HL-60 (cell line): ENCODE measurements around the gene GKN1.

ENCODE experiments used
- DNase-seq, 2 experiments: peaks; one replicate each; pipeline ENCODE4 v3.0.0-alpha.2; 2010 to 2020; ENCODE audit warnings: low read depth in 1 of 2, low spot score in 1 of 2
- H3K27ac ChIP-seq: fragments of 250-450 bp; sonication (Bioruptor Pico); replicated peaks from 2 replicates; pipeline ENCODE4 v1.5.1; 2020; ENCODE audit warnings: mild to moderate bottlenecking, moderate library complexity
- H3K27me3 ChIP-seq: fragments of 250-450 bp; sonication (Bioruptor Pico); 2 replicates; pipeline ENCODE4 v1.5.1; 2021; ENCODE audit warnings: mild to moderate bottlenecking, moderate library complexity; ENCODE audit not compliant: insufficient read depth, poor library complexity, severe bottlenecking
- H3K4me3 ChIP-seq: replicated peaks from 2 replicates; pipeline ENCODE4 v1.5.1; 2011; ENCODE audit warnings: mild to moderate bottlenecking, control low read depth, low read length; ENCODE audit not compliant: insufficient read depth
- CTCF ChIP-seq: IDR thresholded peaks from one replicate; pipeline ENCODE4 v1.5.1; 2011; ENCODE audit warnings: low read length, control low read depth, inconsistent platforms; ENCODE audit not compliant: insufficient read depth
- GABPA ChIP-seq: IDR thresholded peaks from 2 replicates; pipeline ENCODE4 v1.6.1; 2012; ENCODE audit warnings: low read depth
- POLR2AphosphoS5 ChIP-seq: IDR thresholded peaks from 2 replicates; pipeline ENCODE4 v1.6.1; 2012; ENCODE audit warnings: low read depth
- REST ChIP-seq: IDR thresholded peaks from 2 replicates; pipeline ENCODE4 v1.6.1; 2012; ENCODE audit warnings: low read depth; ENCODE audit not compliant: insufficient replicate concordance
- SPI1 ChIP-seq: IDR thresholded peaks from 2 replicates; pipeline ENCODE4 v1.6.1; 2012; ENCODE audit warnings: low read depth, mild to moderate bottlenecking, borderline replicate concordance

Gene GKN1

GRCh38 chr2:68989035-68989434 is 14.6 kb downstream of the GKN1 start:
- Histone ChIP-seq H3K27ac (no peak overlapping the region), H3K4me3 (no peak overlapping the region), H3K27me3 (no peaks in the 10 kb centered on the region)
- no peak for DNase-seq
- TF ChIP-seq REST (no peak), CTCF (no peak), POLR2AphosphoS5 (no peak), SPI1 (no peak), GABPA (no peak)

- Histone ChIP-seq H3K4me3 (no peak overlapping the region), H3K27ac (no peak overlapping the region), H3K27me3 (no peaks in the 10 kb centered on the region)
- DNase-seq, result no peak
- TF ChIP-seq SPI1, result no peak
- no peak for TF ChIP-seq GABPA
- TF ChIP-seq POLR2AphosphoS5, result no peak
- no peak for TF ChIP-seq CTCF
- TF ChIP-seq REST, result no peak
Measured at GRCh38 chr2:68992341-68992740, 17.9 kb downstream of the GKN1 start.

- Histone ChIP-seq H3K4me3 (no peak overlapping the region), H3K27ac (no peak overlapping the region), H3K27me3 (no peaks in the 10 kb centered on the region)
- no peak for DNase-seq
- no peak for TF ChIP-seq REST
- TF ChIP-seq CTCF, result no peak
- no peak for TF ChIP-seq SPI1
- no peak for TF ChIP-seq POLR2AphosphoS5
- TF ChIP-seq GABPA, result no peak
Measured at GRCh38 chr2:68992933-68993332, 18.5 kb downstream of the GKN1 start.
